ENCODE measurements around the gene HTR2C. TPM values are rescaled to one million over a fixed set of nuclear protein-coding genes. Genes with fewer than 3 reads are reported as not detected.

The HTR2C gene
- total RNA-seq, 1 experiment from 2014 or later = 1.5 TPM

- no peaks in the 10 kb centered on the region for H3K4me1 ChIP-seq (ENCODE audit: insufficient read depth, low read length)
- peaks cover 31% of the 10 kb centered on the region for H3K27me3 ChIP-seq (ENCODE audit: insufficient read depth, low read length)
- no peak overlapping the region for H3T11ph ChIP-seq (ENCODE audit: low read length)
- H3K56ac ChIP-seq (ENCODE audit: insufficient read length, low read depth, low read length) = no peak overlapping the region
- TF ChIP-seq CTCF (conservative IDR thresholded peaks at IDR 0.05) = peak; percentile 18; the same call in 1 of the 3 replicates
- H2BK120ac ChIP-seq (ENCODE audit: low read depth, low read length, poor library complexity, severe bottlenecking) = no peak overlapping the region
- Mint-ChIP-seq H3K36me3 (ENCODE audit: insufficient read depth in 1 of 3, low read depth in 3 of 3) (no peaks in the 10 kb centered on the region; a peak in 3 of 7 replicates), H3K27ac (peak overlapping the region in 1 of 3 experiments; percentile 16; a peak in 1 of 7 replicates), H3K4me1 (peaks cover 59 to 60% of the 10 kb centered on the region in 2 experiments), H3K27me3 (ENCODE audit: low read depth) (peaks cover 58% of the 10 kb centered on the region), H3K9me3 (peaks cover 0 to 6% of the 10 kb centered on the region in 2 experiments; a peak in 1 of 5 replicates), H3K4me3 (peak overlapping the region; percentile 73 to 82)
- H3K27ac ChIP-seq (ENCODE audit: insufficient read length, low read depth, low read length) = no peak overlapping the region
- WGBS (ENCODE audit: extremely low coverage, insufficient read length, low lambda C conversion rate) = no CpG with 5 or more reads among the region's 36 CpGs
- no peak overlapping the region for H2BK5ac ChIP-seq (ENCODE audit: insufficient read length, low read length)
- H2BK15ac ChIP-seq (ENCODE audit: low read depth, low read length) = no peak overlapping the region
- H4K91ac ChIP-seq (ENCODE audit: insufficient read length, low read depth, low read length) = no peak overlapping the region
- no peak overlapping the region for H2BK12ac ChIP-seq (ENCODE audit: insufficient read length, low read depth, low read length)
- no peak overlapping the region for H2AK5ac ChIP-seq (ENCODE audit: insufficient read length, low read length)
- H3K9me3 ChIP-seq (ENCODE audit: control insufficient read depth, low read depth, low read length) = no peaks in the 10 kb centered on the region
- no peaks in the 10 kb centered on the region for H3K79me1 ChIP-seq (ENCODE audit: insufficient read depth, low read depth, low read length, poor library complexity, severe bottlenecking)
- no peak overlapping the region for H4K8ac ChIP-seq (replicated peaks; ENCODE audit: insufficient read length, low read depth, low read length)
- H2AFZ ChIP-seq (ENCODE audit: low read length) = no peak overlapping the region
- no peak overlapping the region for H2BK20ac ChIP-seq (ENCODE audit: low read depth, low read length, poor library complexity, severe bottlenecking)
- H3K4ac ChIP-seq (ENCODE audit: low read depth, low read length) = no peak overlapping the region
- no peak overlapping the region for H4K5ac ChIP-seq (ENCODE audit: insufficient read length, low read depth, low read length)
- H3K9ac ChIP-seq (ENCODE audit: extremely low read depth, insufficient read length, low read length) = no peak overlapping the region
- no peak overlapping the region for H3K14ac ChIP-seq (ENCODE audit: insufficient read depth, low read length)
- DNase-seq = peak; percentile 75
- no peak overlapping the region for H3K18ac ChIP-seq (ENCODE audit: insufficient read length, low read depth, low read length)
- H3K79me2 ChIP-seq (ENCODE audit: insufficient read depth, low read length) = no peaks in the 10 kb centered on the region
- no peak overlapping the region for H3K23ac ChIP-seq (ENCODE audit: insufficient read length, low read depth, low read length)
- no peaks in the 10 kb centered on the region for H4K20me1 ChIP-seq (ENCODE audit: control insufficient read depth, insufficient read depth, insufficient read length)
- H3K23me2 ChIP-seq (ENCODE audit: insufficient read length, low read depth, low read length, poor library complexity, severe bottlenecking) = peaks cover 22% of the 10 kb centered on the region
- H3K4me2 ChIP-seq (ENCODE audit: insufficient read depth, insufficient read length, low read length) = peak overlapping the region; percentile 72
These were observed 1.0 kb upstream of the HTR2C start for GRCh38 chrX:114582698-114583395.

Measured in H9 (cell line).